Non-pigmented ciliary epithelial cell (primary cell): Measurements from ENCODE around the gene FAM107A.

Experiments used
- DNase-seq: peaks from one replicate; pipeline ENCODE4 v3.0.0-alpha.2; 2010; ENCODE audit warnings: low read depth

The FAM107A gene

GRCh38 chr3:58567251-58567515 lies 10.0 kb downstream of the FAM107A start:
- DNase-seq, result no peak

- no peak for DNase-seq
These were observed 10.6 kb downstream of the FAM107A start for GRCh38 chr3:58566398-58567250.

GRCh38 chr3:58565621-58566397 lies 11.4 kb downstream of the FAM107A start:
- DNase-seq, result no peak

- peak; percentile 37 for DNase-seq
These were observed 12.6 kb downstream of the FAM107A start for GRCh38 chr3:58564456-58565160.

- no peak for DNase-seq
These were observed 13.1 kb downstream of the FAM107A start for GRCh38 chr3:58564054-58564453.

GRCh38 chr3:58563386-58564035 lies 13.7 kb downstream of the FAM107A start:
- DNase-seq, result no peak

- no peak for DNase-seq
These were observed 14.7 kb downstream of the FAM107A start for GRCh38 chr3:58562498-58562897.

GRCh38 chr3:58560771-58561311 lies 16.4 kb downstream of the FAM107A start:
- peak; percentile 96 for DNase-seq

- no peak for DNase-seq
These were observed 17.6 kb downstream of the FAM107A start for GRCh38 chr3:58559586-58559985.

GRCh38 chr3:58557491-58557890 lies 19.7 kb downstream of the FAM107A start:
- no peak for DNase-seq

- no peak for DNase-seq
These were observed 20.4 kb downstream of the FAM107A start for GRCh38 chr3:58556761-58557221.

- no peak for DNase-seq
These were observed 21.2 kb downstream of the FAM107A start for GRCh38 chr3:58556001-58556400.

GRCh38 chr3:58555203-58555602 lies 22.0 kb downstream of the FAM107A start:
- DNase-seq, result no peak

GRCh38 chr3:58553003-58553402 lies 24.2 kb downstream of the FAM107A start:
- no peak for DNase-seq

GRCh38 chr3:58551636-58552180 lies 25.5 kb downstream of the FAM107A start:
- no peak for DNase-seq

GRCh38 chr3:58544541-58544940 lies 32.6 kb downstream of the FAM107A start:
- no peak for DNase-seq

- no peak for DNase-seq
These were observed 36.9 kb downstream of the FAM107A start for GRCh38 chr3:58540176-58540858.

- DNase-seq, result no peak
These were observed 37.6 kb downstream of the FAM107A start for GRCh38 chr3:58539626-58540025.

- DNase-seq, result no peak
These were observed 39.5 kb downstream of the FAM107A start for GRCh38 chr3:58537412-58538301.
